ENCODE results near the gene ARFGEF2.
"Not testable (repeated sequence)": the region's sequence is repeated elsewhere in the genome, so short reads cannot be mapped to it uniquely, and the experiment has no call there.

- TF ChIP-seq, protein P1, sequence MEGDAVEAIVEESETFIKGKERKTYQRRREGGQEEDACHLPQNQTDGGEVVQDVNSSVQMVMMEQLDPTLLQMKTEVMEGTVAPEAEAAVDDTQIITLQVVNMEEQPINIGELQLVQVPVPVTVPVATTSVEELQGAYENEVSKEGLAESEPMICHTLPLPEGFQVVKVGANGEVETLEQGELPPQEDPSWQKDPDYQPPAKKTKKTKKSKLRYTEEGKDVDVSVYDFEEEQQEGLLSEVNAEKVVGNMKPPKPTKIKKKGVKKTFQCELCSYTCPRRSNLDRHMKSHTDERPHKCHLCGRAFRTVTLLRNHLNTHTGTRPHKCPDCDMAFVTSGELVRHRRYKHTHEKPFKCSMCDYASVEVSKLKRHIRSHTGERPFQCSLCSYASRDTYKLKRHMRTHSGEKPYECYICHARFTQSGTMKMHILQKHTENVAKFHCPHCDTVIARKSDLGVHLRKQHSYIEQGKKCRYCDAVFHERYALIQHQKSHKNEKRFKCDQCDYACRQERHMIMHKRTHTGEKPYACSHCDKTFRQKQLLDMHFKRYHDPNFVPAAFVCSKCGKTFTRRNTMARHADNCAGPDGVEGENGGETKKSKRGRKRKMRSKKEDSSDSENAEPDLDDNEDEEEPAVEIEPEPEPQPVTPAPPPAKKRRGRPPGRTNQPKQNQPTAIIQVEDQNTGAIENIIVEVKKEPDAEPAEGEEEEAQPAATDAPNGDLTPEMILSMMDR (IDR thresholded peaks at IDR 0.05; ENCODE audit: poor library complexity, severe bottlenecking), result not testable (repeated sequence)
- not testable (repeated sequence) for TF ChIP-seq RAD21 (conservative IDR thresholded peaks at IDR 0.05); EP300 (conservative IDR thresholded peaks at IDR 0.05; ENCODE audit: poor library complexity, severe bottlenecking); EZH2 (IDR thresholded peaks at IDR 0.05; ENCODE audit: borderline replicate concordance, insufficient read depth, low read length, poor library complexity, severe bottlenecking); TAF1 (IDR thresholded peaks at IDR 0.05; ENCODE audit: low read depth); POLR2AphosphoS5 (IDR thresholded peaks at IDR 0.05); MXI1 (conservative IDR thresholded peaks at IDR 0.05; ENCODE audit: poor library complexity, severe bottlenecking)
- TF ChIP-seq, protein P2, sequence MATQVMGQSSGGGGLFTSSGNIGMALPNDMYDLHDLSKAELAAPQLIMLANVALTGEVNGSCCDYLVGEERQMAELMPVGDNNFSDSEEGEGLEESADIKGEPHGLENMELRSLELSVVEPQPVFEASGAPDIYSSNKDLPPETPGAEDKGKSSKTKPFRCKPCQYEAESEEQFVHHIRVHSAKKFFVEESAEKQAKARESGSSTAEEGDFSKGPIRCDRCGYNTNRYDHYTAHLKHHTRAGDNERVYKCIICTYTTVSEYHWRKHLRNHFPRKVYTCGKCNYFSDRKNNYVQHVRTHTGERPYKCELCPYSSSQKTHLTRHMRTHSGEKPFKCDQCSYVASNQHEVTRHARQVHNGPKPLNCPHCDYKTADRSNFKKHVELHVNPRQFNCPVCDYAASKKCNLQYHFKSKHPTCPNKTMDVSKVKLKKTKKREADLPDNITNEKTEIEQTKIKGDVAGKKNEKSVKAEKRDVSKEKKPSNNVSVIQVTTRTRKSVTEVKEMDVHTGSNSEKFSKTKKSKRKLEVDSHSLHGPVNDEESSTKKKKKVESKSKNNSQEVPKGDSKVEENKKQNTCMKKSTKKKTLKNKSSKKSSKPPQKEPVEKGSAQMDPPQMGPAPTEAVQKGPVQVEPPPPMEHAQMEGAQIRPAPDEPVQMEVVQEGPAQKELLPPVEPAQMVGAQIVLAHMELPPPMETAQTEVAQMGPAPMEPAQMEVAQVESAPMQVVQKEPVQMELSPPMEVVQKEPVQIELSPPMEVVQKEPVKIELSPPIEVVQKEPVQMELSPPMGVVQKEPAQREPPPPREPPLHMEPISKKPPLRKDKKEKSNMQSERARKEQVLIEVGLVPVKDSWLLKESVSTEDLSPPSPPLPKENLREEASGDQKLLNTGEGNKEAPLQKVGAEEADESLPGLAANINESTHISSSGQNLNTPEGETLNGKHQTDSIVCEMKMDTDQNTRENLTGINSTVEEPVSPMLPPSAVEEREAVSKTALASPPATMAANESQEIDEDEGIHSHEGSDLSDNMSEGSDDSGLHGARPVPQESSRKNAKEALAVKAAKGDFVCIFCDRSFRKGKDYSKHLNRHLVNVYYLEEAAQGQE (IDR thresholded peaks at IDR 0.05; ENCODE audit: borderline replicate concordance), result not testable (repeated sequence)
Measured at GRCh38 chr20:48934966-48935365, 13.5 kb downstream of the ARFGEF2 start.
